BJ (cell line): Measurements from ENCODE around the gene C6orf62. TPM values are rescaled to one million over a fixed set of nuclear protein-coding genes. Genes with fewer than 3 reads are reported as not detected.

Experiments used
- CTCF ChIA-PET: fragments of 350-600 bp; formaldehyde crosslinking; extraction: SDS; loops from one replicate; lab custom pipeline; 2021; ENCODE audit warnings: antibody characterized with exemption, inconsistent platforms; lab: Yijun Ruan, JAX
- POLR2A ChIA-PET: fragments of 300-600 bp; sonication (Branson Sonifier 250); formaldehyde crosslinking; extraction: SDS; loops from one replicate; lab custom pipeline; 2021; ENCODE audit warnings: antibody characterized with exemption; lab: Charles Lee
- DNase-seq: peaks from one replicate; pipeline ENCODE4 v3.0.0-alpha.2; 2011; ENCODE audit warnings: low read depth
- H3K27me3 ChIP-seq: 2 replicates; pipeline ENCODE4 v1.6.0; 2011; ENCODE audit warnings: low read length; ENCODE audit not compliant: control insufficient read depth, insufficient read depth
- H3K36me3 ChIP-seq: 2 replicates; pipeline ENCODE4 v1.5.1; 2011; ENCODE audit warnings: low read length; ENCODE audit not compliant: control insufficient read depth, insufficient read depth
- H3K4me3 ChIP-seq: 2 replicates; pipeline ENCODE4 v1.5.1; 2011; ENCODE audit warnings: low read depth, mild to moderate bottlenecking, control low read depth, low read length
- CTCF ChIP-seq: IDR thresholded peaks from 2 replicates; pipeline ENCODE4 v1.5.1; 2011; ENCODE audit warnings: low read depth, mild to moderate bottlenecking, control low read depth, inconsistent platforms, low read length, moderate library complexity; ENCODE audit not compliant: insufficient read depth
- polyA plus RNA-seq: library from polyadenylated mRNA; depleted of rRNA; stranded (reverse); fragments of >200 nt; gene quantifications from 2 replicates; pipeline ENCODE4 v1.2.3, GENCODE V29; 2011

C6orf62 gene
- polyA plus RNA-seq, 1 experiment: 38.9 TPM

- POLR2A ChIA-PET: no interaction called here
- H3K27me3 ChIP-seq: no peaks in the 10 kb centered on the region
- no peak overlapping the region for H3K4me3 ChIP-seq
- TF ChIP-seq CTCF: no peak
- CTCF ChIA-PET: interaction anchor here (0.6 kb wide), 1 partner anchor 27 kb away, joined by 3 read pairs; no protein-coding TSS in a partner anchor
- no peaks in the 10 kb centered on the region for H3K36me3 ChIP-seq
- DNase-seq: no peak
Measured at GRCh38 chr6:24763578-24763977, 44.6 kb upstream of the C6orf62 start.

- no peak for DNase-seq
- no peak for TF ChIP-seq CTCF
- H3K4me3 ChIP-seq: no peak overlapping the region
- ChIA-PET CTCF (interaction anchor here (1.0 kb wide), 1 partner anchor 11 kb away, joined by 3 read pairs; no protein-coding TSS in a partner anchor), POLR2A (no interaction called here)
- H3K27me3 ChIP-seq: no peaks in the 10 kb centered on the region
- H3K36me3 ChIP-seq: no peaks in the 10 kb centered on the region
Measured at GRCh38 chr6:24761851-24762250, 42.9 kb upstream of the C6orf62 start.

GRCh38 chr6:24761193-24761835 is 42.4 kb upstream of the C6orf62 start:
- no peak for DNase-seq
- Histone ChIP-seq H3K27me3 (no peaks in the 10 kb centered on the region), H3K4me3 (no peak overlapping the region), H3K36me3 (no peaks in the 10 kb centered on the region)
- POLR2A ChIA-PET: no interaction called here
- CTCF ChIA-PET: interaction anchor here (1.0 kb wide), 1 partner anchor 12 kb away, joined by 3 read pairs; no protein-coding TSS in a partner anchor
- no peak for TF ChIP-seq CTCF

GRCh38 chr6:24760210-24760609 is 41.3 kb upstream of the C6orf62 start:
- Histone ChIP-seq H3K36me3 (no peaks in the 10 kb centered on the region), H3K27me3 (no peaks in the 10 kb centered on the region), H3K4me3 (no peak overlapping the region)
- no peak for DNase-seq
- ChIA-PET POLR2A (interaction anchor here (0.6 kb wide), 1 partner anchor 14 kb away, joined by 3 read pairs; no protein-coding TSS in a partner anchor), CTCF (interaction anchor here (0.9 to 2.8 kb wide), 3 partner anchors 10 to 180 kb away, joined by 4 to 10 read pairs (median 5); no protein-coding TSS in a partner anchor)
- no peak for TF ChIP-seq CTCF

GRCh38 chr6:24759718-24760117 is 40.8 kb upstream of the C6orf62 start:
- DNase-seq: no peak
- H3K4me3 ChIP-seq: no peak overlapping the region
- no peaks in the 10 kb centered on the region for H3K27me3 ChIP-seq
- no peaks in the 10 kb centered on the region for H3K36me3 ChIP-seq
- POLR2A ChIA-PET: no interaction called here
- TF ChIP-seq CTCF: no peak
- CTCF ChIA-PET: interaction anchor here (0.6 to 2.8 kb wide), 4 partner anchors 10 to 179 kb away, joined by 3 to 10 read pairs (median 4); no protein-coding TSS in a partner anchor
